Astrocyte (in vitro differentiated cells and primary cell): ENCODE data around the gene WDR27.

Source experiments
- EZH2 ChIP-seq: IDR thresholded peaks from 2 replicates; pipeline ENCODE4 v1.6.1; 2012; ENCODE audit warnings: mild to moderate bottlenecking, low read length, inconsistent platforms; ENCODE audit not compliant: insufficient read depth
- TF ChIP-seq, protein P1 (sequence below): IDR thresholded peaks from 2 replicates; pipeline ENCODE4 v1.5.1; 2011; ENCODE audit warnings: low read depth, mild to moderate bottlenecking, inconsistent platforms, low read length, moderate library complexity; ENCODE audit not compliant: insufficient read depth

DNA sequence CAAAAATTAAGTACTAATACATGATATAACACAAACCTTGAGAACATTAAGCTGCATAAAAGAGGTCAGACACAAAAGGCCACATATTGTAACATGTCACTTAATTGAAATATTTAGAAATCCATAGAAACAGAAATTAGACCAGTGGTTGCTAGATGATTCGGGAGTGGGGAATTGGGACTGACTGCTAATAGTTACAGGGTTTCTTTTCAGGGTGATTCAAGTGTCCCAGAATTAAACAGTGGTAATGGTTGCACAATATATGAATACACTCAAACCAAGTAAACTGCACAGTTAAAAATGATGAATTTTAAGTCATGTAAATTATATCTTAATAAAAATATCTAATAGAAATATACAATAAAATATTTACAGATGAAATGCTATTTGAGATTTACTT, 174.5 kb downstream of the WDR27 start:
- TF ChIP-seq, protein P1, sequence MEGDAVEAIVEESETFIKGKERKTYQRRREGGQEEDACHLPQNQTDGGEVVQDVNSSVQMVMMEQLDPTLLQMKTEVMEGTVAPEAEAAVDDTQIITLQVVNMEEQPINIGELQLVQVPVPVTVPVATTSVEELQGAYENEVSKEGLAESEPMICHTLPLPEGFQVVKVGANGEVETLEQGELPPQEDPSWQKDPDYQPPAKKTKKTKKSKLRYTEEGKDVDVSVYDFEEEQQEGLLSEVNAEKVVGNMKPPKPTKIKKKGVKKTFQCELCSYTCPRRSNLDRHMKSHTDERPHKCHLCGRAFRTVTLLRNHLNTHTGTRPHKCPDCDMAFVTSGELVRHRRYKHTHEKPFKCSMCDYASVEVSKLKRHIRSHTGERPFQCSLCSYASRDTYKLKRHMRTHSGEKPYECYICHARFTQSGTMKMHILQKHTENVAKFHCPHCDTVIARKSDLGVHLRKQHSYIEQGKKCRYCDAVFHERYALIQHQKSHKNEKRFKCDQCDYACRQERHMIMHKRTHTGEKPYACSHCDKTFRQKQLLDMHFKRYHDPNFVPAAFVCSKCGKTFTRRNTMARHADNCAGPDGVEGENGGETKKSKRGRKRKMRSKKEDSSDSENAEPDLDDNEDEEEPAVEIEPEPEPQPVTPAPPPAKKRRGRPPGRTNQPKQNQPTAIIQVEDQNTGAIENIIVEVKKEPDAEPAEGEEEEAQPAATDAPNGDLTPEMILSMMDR = no peak
- TF ChIP-seq EZH2 = no peak
